H1 (cell line): ENCODE results near the gene CFAP65. TPM values are rescaled to one million over a fixed set of nuclear protein-coding genes. Genes with fewer than 3 reads are reported as not detected.

Experiments used
- CTCF ChIA-PET: fragments of 300-600 bp; sonication (Branson Sonifier 250); formaldehyde crosslinking; loops from one replicate; lab custom pipeline; 2021; ENCODE audit not compliant: partially characterized antibody; lab: Charles Lee
- POLR2A ChIA-PET: fragments of 300-600 bp; sonication (Branson Sonifier 250); formaldehyde crosslinking; loops from one replicate; lab custom pipeline; 2021; ENCODE audit warnings: inconsistent platforms; ENCODE audit not compliant: partially characterized antibody; lab: Charles Lee
- DNase-seq, 2 experiments: peaks; one replicate each; pipeline versions ENCODE4 v3.0.0 to v3.0.0-alpha.2; 2010 to 2022; ENCODE audit warnings: low spot score in 2 of 2, low read depth in 1 of 2, mixed read lengths in 1 of 2
- FAIRE-seq: peaks from 2 replicates; lab custom pipeline; 2011; peaks lifted over from hg19 to GRCh38; lab: Jason Lieb, UNC
- H2AFZ ChIP-seq: 2 replicates; pipeline ENCODE4 v1.8.1; 2012; ENCODE audit warnings: low read length, inconsistent platforms
- H2AK5ac ChIP-seq: 2 replicates; pipeline ENCODE4 v1.6.1; 2013; ENCODE audit warnings: low read depth, low read length
- H2BK120ac ChIP-seq: replicated peaks from 2 replicates; pipeline ENCODE3; 2013; ENCODE audit warnings: low read depth, low read length, inconsistent platforms
- H2BK12ac ChIP-seq: 2 replicates; pipeline ENCODE4 v1.6.1; 2013; ENCODE audit warnings: low read depth, low read length
- H2BK15ac ChIP-seq: 2 replicates; pipeline ENCODE4 v1.6.1; 2013; ENCODE audit warnings: low read length
- H2BK20ac ChIP-seq: 2 replicates; pipeline ENCODE4 v1.6.1; 2013; ENCODE audit warnings: low read length
- H2BK5ac ChIP-seq: 2 replicates; pipeline ENCODE4 v1.6.1; 2013; ENCODE audit warnings: low read depth, low read length
- H3K14ac ChIP-seq: 2 replicates; pipeline ENCODE4 v1.6.1; 2013; ENCODE audit warnings: inconsistent platforms; ENCODE audit not compliant: insufficient read length
- H3K18ac ChIP-seq: 2 replicates; pipeline ENCODE4 v1.6.1; 2013; ENCODE audit warnings: low read length; ENCODE audit errors: extremely low read depth
- H3K23ac ChIP-seq: 2 replicates; pipeline ENCODE4 v1.6.1; 2013; ENCODE audit warnings: inconsistent platforms; ENCODE audit not compliant: insufficient read length
- H3K23me2 ChIP-seq: 2 replicates; pipeline ENCODE4 v1.6.1; 2013; ENCODE audit warnings: low read depth, low read length
- H3K27ac ChIP-seq: 2 replicates; pipeline ENCODE4 v1.6.1; 2011; ENCODE audit warnings: low read depth, low read length, inconsistent platforms
- H3K27me3 ChIP-seq, 4 experiments: replicated peaks in 1 of 4; 1 replicate in 1 of 4; 2 replicates in 3 of 4; pipeline versions ENCODE4 v1.6.1 to v1.8.1; 2011 to 2013; ENCODE audit warnings: low read length in 3 of 4, mild to moderate bottlenecking in 3 of 4, inconsistent platforms in 2 of 4, mixed read lengths in 2 of 4, moderate library complexity in 1 of 4; ENCODE audit not compliant: control insufficient read depth in 3 of 4, insufficient read depth in 3 of 4; ENCODE audit errors: extremely low read depth in 1 of 4
- H3K36me3 ChIP-seq, 4 experiments: 2 replicates each; pipeline versions ENCODE4 v1.6.1 to v1.8.1; 2011 to 2013; ENCODE audit warnings: mild to moderate bottlenecking in 4 of 4, low read length in 3 of 4, moderate library complexity in 2 of 4, control low read depth in 1 of 4, inconsistent platforms in 1 of 4; ENCODE audit not compliant: insufficient read depth in 4 of 4, control insufficient read depth in 2 of 4
- H3K4ac ChIP-seq: replicated peaks from 2 replicates; pipeline ENCODE3; 2013; ENCODE audit warnings: low read length, low read depth, mixed read lengths, inconsistent platforms; ENCODE audit not compliant: insufficient read length
- H3K4me1 ChIP-seq, 4 experiments: replicated peaks in 1 of 4; 1 replicate in 1 of 4; 2 replicates in 3 of 4; pipeline versions ENCODE4 v1.6.1 to v1.8.1; 2011 to 2013; ENCODE audit warnings: low read length in 3 of 4, inconsistent platforms in 2 of 4, mixed read lengths in 1 of 4; ENCODE audit not compliant: insufficient read depth in 4 of 4, control insufficient read depth in 3 of 4
- H3K4me2 ChIP-seq, 2 experiments: 2 replicates each; pipeline versions ENCODE4 v1.6.1 to v1.8.1; 2011 to 2013; ENCODE audit warnings: low read depth in 2 of 2, low read length in 2 of 2, control low read depth in 1 of 2, inconsistent platforms in 1 of 2, mild to moderate bottlenecking in 1 of 2; ENCODE audit not compliant: insufficient read depth in 1 of 2
- H3K4me3 ChIP-seq, 4 experiments: fragments of 200-600, 300-600 bp in 1 of 4; sonication (generic), shearing (Covaris generic), sonication (Bioruptor Twin) in 1 of 4; 2 replicates each; pipeline versions ENCODE4 v1.5.1 to v1.8.1; 2011 to 2016; ENCODE audit warnings: low read length in 4 of 4, low read depth in 3 of 4, control low read depth in 2 of 4, inconsistent platforms in 2 of 4, mild to moderate bottlenecking in 2 of 4, mixed read lengths in 1 of 4, moderate library complexity in 1 of 4; ENCODE audit not compliant: insufficient read depth in 2 of 4; ENCODE audit errors: extremely low read depth in 1 of 4
- H3K56ac ChIP-seq: replicated peaks from 2 replicates; pipeline ENCODE3; 2013; ENCODE audit warnings: low read depth, mild to moderate bottlenecking, mixed read lengths, low read length, inconsistent platforms; ENCODE audit not compliant: insufficient read length
- H3K79me1 ChIP-seq: 2 replicates; pipeline ENCODE4 v1.6.1; 2013; ENCODE audit warnings: low read depth, low read length, control low read depth
- H3K79me2 ChIP-seq, 2 experiments: 2 replicates each; pipeline versions ENCODE4 v1.6.1 to v1.8.1; 2012 to 2013; ENCODE audit warnings: low read length in 2 of 2, mild to moderate bottlenecking in 2 of 2, inconsistent platforms in 1 of 2; ENCODE audit not compliant: insufficient read depth in 2 of 2, control insufficient read depth in 1 of 2
- H3K9ac ChIP-seq, 4 experiments: replicated peaks in 1 of 4; 1 replicate in 1 of 4; 2 replicates in 3 of 4; pipeline versions ENCODE4 v1.6.1 to v1.8.1; 2011 to 2013; ENCODE audit warnings: low read depth in 3 of 4, low read length in 3 of 4, control low read depth in 2 of 4, mild to moderate bottlenecking in 2 of 4, moderate library complexity in 2 of 4, inconsistent platforms in 1 of 4; ENCODE audit errors: extremely low read depth in 1 of 4
- H3K9me3 ChIP-seq, 2 experiments: 2 replicates each; pipeline versions ENCODE4 v1.6.1 to v1.8.1; 2012 to 2013; ENCODE audit warnings: mild to moderate bottlenecking in 2 of 2, moderate library complexity in 2 of 2, control low read depth in 1 of 2, inconsistent platforms in 1 of 2, low read depth in 1 of 2, low read length in 1 of 2, mixed read lengths in 1 of 2; ENCODE audit not compliant: insufficient read depth in 2 of 2
- H4K20me1 ChIP-seq, 2 experiments: replicated peaks in 1 of 2; 2 replicates each; pipeline versions ENCODE3 to v1.8.1; 2011 to 2013; ENCODE audit warnings: inconsistent platforms in 2 of 2, low read length in 2 of 2, mild to moderate bottlenecking in 1 of 2; ENCODE audit not compliant: insufficient read depth in 2 of 2, control insufficient read depth in 1 of 2
- H4K5ac ChIP-seq: 2 replicates; pipeline ENCODE4 v1.6.1; 2013; ENCODE audit warnings: low read length, low read depth, mixed read lengths, inconsistent platforms; ENCODE audit not compliant: insufficient read length
- H4K8ac ChIP-seq: 2 replicates; pipeline ENCODE4 v1.8.0; 2013; ENCODE audit warnings: mild to moderate bottlenecking, moderate library complexity, low read length, inconsistent platforms; ENCODE audit not compliant: insufficient read depth; ENCODE audit errors: extremely low read depth
- H4K91ac ChIP-seq: replicated peaks from 2 replicates; pipeline ENCODE3; 2013; ENCODE audit warnings: low read length, mixed read lengths, inconsistent platforms; ENCODE audit not compliant: insufficient read length
- FOSL1 ChIP-seq: IDR thresholded peaks from 2 replicates; pipeline ENCODE4 v1.6.1; 2011; ENCODE audit warnings: mild to moderate bottlenecking, low read depth, low read length, moderate library complexity; ENCODE audit not compliant: insufficient read depth
- KDM5A ChIP-seq: fragments of 200-600 bp; IDR thresholded peaks from 2 replicates; pipeline ENCODE4 v1.7.1; 2012; ENCODE audit warnings: mild to moderate bottlenecking, low read length, inconsistent platforms, mixed read lengths
- RAD21 ChIP-seq, 2 experiments: IDR thresholded peaks in 1 of 2; conservative IDR thresholded peaks in 1 of 2; 2 replicates each; pipeline ENCODE4 v1.6.1; 2011; ENCODE audit warnings: low read depth in 2 of 2, low read length in 2 of 2, improper control_type of control experiment in 1 of 2, inconsistent platforms in 1 of 2, mild to moderate bottlenecking in 1 of 2, moderate library complexity in 1 of 2
- SP1 ChIP-seq: IDR thresholded peaks from 2 replicates; pipeline ENCODE4 v1.6.1; 2011; ENCODE audit warnings: low read depth, low read length
- YY1 ChIP-seq: IDR thresholded peaks from 2 replicates; pipeline ENCODE4 v1.6.1; 2011; ENCODE audit warnings: low read depth, mild to moderate bottlenecking, low read length
- ZNF274 ChIP-seq: IDR thresholded peaks from 2 replicates; pipeline ENCODE4 v1.7.0; 2012; ENCODE audit warnings: low read length, borderline replicate concordance; ENCODE audit errors: extremely low read depth
- WGBS, 2 experiments: shearing (Covaris generic) in 1 of 2; methylation state at CpG; one replicate each; pipeline versions ENCODE4 v1.1.6 to v1.1.7; 2013 to 2015; ENCODE audit warnings: low lambda C conversion rate in 2 of 2, mixed read lengths in 2 of 2, inconsistent platforms in 1 of 2, low coverage in 1 of 2, missing lambda C conversion rate in 1 of 2; ENCODE audit not compliant: insufficient replicate concordance in 2 of 2, insufficient coverage in 1 of 2, insufficient read length in 1 of 2; ENCODE audit errors: extremely low coverage in 1 of 2, missing lambda C conversion rate in 1 of 2; 5-methylcytosine and 5-hydroxymethylcytosine counted together
- polyA plus RNA-seq, 7 experiments: library from polyadenylated mRNA; depleted of rRNA in 3 of 7; stranded (reverse) in 5 of 7; unstranded in 2 of 7; fragments of >200 nt in 5 of 7; fragments of 200-250 nt in 2 of 7; gene quantifications; 1 replicate in 5 of 7; 2 replicates in 1 of 7; 4 replicates in 1 of 7; pipeline versions ENCODE4 v1.2.1 to v1.2.3, GENCODE V29; 2011 to 2013; ENCODE audit warnings: missing spikeins in 2 of 7, mixed read lengths in 2 of 7
- total RNA-seq: library from RNA; stranded (reverse); fragmentation: NEBNext Ultra II Directional; extraction: Animal tissue kit (Norgen Biotek cat#: 25700); gene quantifications from 2 replicates; pipeline ENCODE4 v1.2.1, GENCODE V29; 2021
- TF ChIP-seq, protein P1 (sequence below), 3 experiments: IDR thresholded peaks; 1 replicate in 2 of 3; 2 replicates in 1 of 3; pipeline versions ENCODE4 v1.5.1 to v1.6.1; 2011; ENCODE audit warnings: low read length in 3 of 3, mild to moderate bottlenecking in 3 of 3, inconsistent platforms in 2 of 3, low read depth in 1 of 3, moderate library complexity in 1 of 3; ENCODE audit not compliant: insufficient read depth in 1 of 3; ENCODE audit errors: control extremely low read depth in 1 of 3

CFAP65 gene
- total and polyA plus RNA-seq, 2 of the 8 experiments (the other 6 are each of a cell fraction or from before 2014, with no cell fraction given) = 0.19 to 0.45 TPM

DNA sequence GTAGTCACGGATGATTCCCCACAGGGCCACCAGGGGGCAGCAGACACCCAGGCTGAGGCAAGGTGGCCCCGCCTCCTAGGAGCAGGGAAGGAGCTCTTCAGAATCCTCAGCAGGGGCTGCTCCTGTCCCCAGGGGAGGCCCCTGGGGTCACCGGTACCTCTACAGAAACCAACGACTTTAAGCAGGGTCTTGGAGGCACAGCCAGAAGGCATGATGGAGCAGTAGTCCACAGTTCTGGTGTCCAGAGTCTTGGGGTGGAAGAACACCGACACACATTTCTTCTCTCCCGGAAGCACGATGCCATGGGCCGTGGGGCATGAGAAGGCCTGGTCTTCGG lies 11.5 kb downstream of the CFAP65 start:
- WGBS, 2 experiments = 56% methylated on average over 9 of the region's 9 CpGs; no CpG with 5 or more reads in 1 of the 2 experiments

More for the DNA sequence above, 11.5 kb downstream of the CFAP65 start:
- Histone ChIP-seq H4K91ac (no peak overlapping the region), H3K27me3 (no peaks in the 10 kb centered on the region; a peak in 1 of 7 replicates), H2AFZ (peak overlapping the region; percentile 96; the same call in 1 of the 2 replicates), H2AK5ac (no peak overlapping the region), H3K4me3 (no peak overlapping the region), H3K27ac (no peak overlapping the region), H3K36me3 (no peaks in the 10 kb centered on the region), H3K79me1 (no peaks in the 10 kb centered on the region), H3K23me2 (no peaks in the 10 kb centered on the region), H2BK20ac (no peak overlapping the region), H4K5ac (no peak overlapping the region), H3K4ac (no peak overlapping the region), H4K8ac (no peak overlapping the region), H3K4me2 (no peak overlapping the region; a peak in 1 of 4 replicates), H3K4me1 (peaks cover 0 to 3% (median under 1%) of the 10 kb centered on the region in 4 experiments; a peak in 2 of 7 replicates), H2BK15ac (no peak overlapping the region), H2BK120ac (no peak overlapping the region), H3K56ac (no peak overlapping the region), H3K79me2 (no peaks in the 10 kb centered on the region), H3K9ac (no peak overlapping the region), H2BK12ac (no peak overlapping the region), H3K14ac (no peak overlapping the region), H3K18ac (no peak overlapping the region), H2BK5ac (no peak overlapping the region), H3K9me3 (no peaks in the 10 kb centered on the region), H3K23ac (no peak overlapping the region), H4K20me1 (peaks cover 0 to 2% of the 10 kb centered on the region in 2 experiments)
- ChIA-PET POLR2A (interaction anchor here (1.0 kb wide), 1 partner anchor 9 kb away, joined by 3 read pairs; no protein-coding TSS in a partner anchor), CTCF (interaction anchor here (0.6 to 45.5 kb wide), 41 partner anchors 8 to 375 kb away, joined by 3 to 1006 read pairs (median 5); partner anchors contain the start of genes CFAP65, CRYBA2, IHH and NHEJ1)
- peak; percentile 54 to 95 for DNase-seq
- no peak for TF ChIP-seq ZNF274
- no peak for TF ChIP-seq KDM5A
- 0 out of 2 replicates have a peak, but pooled peaks have one; percentile 37 for TF ChIP-seq YY1
- no peak for TF ChIP-seq FOSL1
- TF ChIP-seq SP1 = no peak
- TF ChIP-seq, protein P1, sequence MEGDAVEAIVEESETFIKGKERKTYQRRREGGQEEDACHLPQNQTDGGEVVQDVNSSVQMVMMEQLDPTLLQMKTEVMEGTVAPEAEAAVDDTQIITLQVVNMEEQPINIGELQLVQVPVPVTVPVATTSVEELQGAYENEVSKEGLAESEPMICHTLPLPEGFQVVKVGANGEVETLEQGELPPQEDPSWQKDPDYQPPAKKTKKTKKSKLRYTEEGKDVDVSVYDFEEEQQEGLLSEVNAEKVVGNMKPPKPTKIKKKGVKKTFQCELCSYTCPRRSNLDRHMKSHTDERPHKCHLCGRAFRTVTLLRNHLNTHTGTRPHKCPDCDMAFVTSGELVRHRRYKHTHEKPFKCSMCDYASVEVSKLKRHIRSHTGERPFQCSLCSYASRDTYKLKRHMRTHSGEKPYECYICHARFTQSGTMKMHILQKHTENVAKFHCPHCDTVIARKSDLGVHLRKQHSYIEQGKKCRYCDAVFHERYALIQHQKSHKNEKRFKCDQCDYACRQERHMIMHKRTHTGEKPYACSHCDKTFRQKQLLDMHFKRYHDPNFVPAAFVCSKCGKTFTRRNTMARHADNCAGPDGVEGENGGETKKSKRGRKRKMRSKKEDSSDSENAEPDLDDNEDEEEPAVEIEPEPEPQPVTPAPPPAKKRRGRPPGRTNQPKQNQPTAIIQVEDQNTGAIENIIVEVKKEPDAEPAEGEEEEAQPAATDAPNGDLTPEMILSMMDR (IDR thresholded peaks at IDR 0.05; ENCODE audit: control extremely low read depth in 1 of 3, insufficient read depth in 1 of 3, low read depth in 1 of 3, low read length in 3 of 3) = peak; percentile 94 to 98 (median 97)
- peak; percentile 90 to 92 for TF ChIP-seq RAD21 (IDR thresholded peaks at IDR 0.05 in 1 of 2, conservative IDR thresholded peaks at IDR 0.05 in 1 of 2; ENCODE audit: low read depth in 2 of 2, low read length in 2 of 2)
- peak; percentile 73 for FAIRE-seq
